GM12875 (cell line): ENCODE data around the gene CCDC154.

ENCODE experiments used
- H3K4me3 ChIP-seq: one replicate; pipeline ENCODE4 v1.5.1; 2011; ENCODE audit warnings: low read depth, low read length, control low read depth
- TF ChIP-seq, protein P1 (sequence below): IDR thresholded peaks from 2 replicates; pipeline ENCODE4 v1.5.1; 2011; ENCODE audit warnings: low read depth, mild to moderate bottlenecking, control low read depth, inconsistent platforms, low read length, moderate library complexity, borderline replicate concordance; ENCODE audit not compliant: insufficient read depth

The CCDC154 gene

DNA sequence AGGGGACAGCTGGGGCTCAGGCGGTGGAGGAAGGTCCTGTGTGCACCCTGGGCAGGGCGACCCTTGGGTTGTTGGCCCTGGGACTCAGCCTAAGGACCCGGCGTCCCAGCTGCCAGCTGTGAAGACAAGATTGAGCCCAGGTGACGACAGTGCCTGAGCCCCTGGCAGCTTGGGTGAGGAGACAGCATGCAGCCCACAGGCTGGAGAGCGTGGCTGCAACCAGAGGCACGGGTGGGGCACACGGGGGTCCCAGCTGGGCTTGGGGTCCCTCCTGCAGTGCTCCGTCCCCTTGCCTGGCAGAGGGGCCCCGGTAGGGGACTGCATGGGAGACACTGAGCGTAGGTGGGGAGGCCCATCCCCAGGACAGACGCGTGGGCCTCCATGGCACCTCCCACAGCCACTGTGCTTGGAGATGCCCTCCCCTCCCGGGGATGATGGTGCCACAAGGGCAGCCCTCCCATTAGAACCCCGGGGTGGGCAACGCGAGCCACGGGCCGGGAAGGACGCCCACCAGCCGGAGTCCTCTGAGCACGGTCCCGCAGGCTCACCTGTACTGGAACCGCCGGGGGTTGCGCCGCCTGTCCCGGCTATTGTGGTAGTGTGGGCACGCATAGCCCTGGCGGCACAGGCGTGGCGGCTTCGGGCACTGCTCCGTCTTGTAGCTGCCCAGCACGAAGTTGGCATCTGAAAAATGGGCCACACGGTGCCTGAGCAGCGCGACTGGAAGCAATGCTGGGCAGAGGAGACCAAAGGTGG is 45.4 kb downstream of the CCDC154 start:
- no peak overlapping the region for H3K4me3 ChIP-seq
- TF ChIP-seq, protein P1, sequence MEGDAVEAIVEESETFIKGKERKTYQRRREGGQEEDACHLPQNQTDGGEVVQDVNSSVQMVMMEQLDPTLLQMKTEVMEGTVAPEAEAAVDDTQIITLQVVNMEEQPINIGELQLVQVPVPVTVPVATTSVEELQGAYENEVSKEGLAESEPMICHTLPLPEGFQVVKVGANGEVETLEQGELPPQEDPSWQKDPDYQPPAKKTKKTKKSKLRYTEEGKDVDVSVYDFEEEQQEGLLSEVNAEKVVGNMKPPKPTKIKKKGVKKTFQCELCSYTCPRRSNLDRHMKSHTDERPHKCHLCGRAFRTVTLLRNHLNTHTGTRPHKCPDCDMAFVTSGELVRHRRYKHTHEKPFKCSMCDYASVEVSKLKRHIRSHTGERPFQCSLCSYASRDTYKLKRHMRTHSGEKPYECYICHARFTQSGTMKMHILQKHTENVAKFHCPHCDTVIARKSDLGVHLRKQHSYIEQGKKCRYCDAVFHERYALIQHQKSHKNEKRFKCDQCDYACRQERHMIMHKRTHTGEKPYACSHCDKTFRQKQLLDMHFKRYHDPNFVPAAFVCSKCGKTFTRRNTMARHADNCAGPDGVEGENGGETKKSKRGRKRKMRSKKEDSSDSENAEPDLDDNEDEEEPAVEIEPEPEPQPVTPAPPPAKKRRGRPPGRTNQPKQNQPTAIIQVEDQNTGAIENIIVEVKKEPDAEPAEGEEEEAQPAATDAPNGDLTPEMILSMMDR: no peak

DNA sequence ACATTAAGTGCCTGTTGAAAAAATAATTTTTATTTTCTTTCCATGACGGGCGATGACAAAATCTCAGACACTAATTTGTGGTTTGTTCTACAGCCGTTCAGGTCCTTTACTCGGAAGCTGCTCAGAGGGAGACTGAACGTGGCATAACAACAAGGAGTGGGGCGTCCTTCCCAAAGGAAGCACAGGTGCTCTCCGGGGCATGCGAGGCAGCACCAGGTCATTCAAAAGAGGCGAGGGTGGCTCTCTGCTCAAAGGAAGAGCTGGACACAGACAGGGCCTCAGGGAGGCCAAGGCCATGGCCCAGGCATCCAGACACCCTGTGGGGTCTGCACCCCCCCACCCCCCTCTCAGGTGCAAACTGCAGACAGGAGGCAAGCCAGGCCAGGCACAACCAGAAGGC is 46.0 kb downstream of the CCDC154 start:
- TF ChIP-seq, protein P1: no peak
- H3K4me3 ChIP-seq: no peak overlapping the region

DNA sequence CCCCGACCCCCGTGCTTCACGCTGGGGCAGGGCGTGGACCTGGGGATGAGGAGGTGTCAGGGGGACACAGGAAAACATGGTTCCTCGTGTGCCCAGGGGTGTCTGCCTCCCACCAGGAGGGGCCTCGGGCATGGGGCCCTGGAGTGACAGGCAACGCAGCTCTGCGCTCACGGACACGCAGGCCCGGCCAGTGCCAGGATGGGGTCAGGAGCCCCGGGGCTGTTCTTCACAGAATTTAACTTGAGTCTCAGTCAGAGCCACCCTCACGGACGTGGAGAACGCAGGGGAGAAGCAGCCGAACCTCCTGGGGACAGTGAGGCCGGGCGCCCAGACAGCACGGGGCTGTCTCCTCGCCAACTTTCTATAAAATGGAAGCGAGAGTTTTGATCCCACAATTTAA is 46.6 kb downstream of the CCDC154 start:
- H3K4me3 ChIP-seq: no peak overlapping the region
- TF ChIP-seq, protein P1: no peak

DNA sequence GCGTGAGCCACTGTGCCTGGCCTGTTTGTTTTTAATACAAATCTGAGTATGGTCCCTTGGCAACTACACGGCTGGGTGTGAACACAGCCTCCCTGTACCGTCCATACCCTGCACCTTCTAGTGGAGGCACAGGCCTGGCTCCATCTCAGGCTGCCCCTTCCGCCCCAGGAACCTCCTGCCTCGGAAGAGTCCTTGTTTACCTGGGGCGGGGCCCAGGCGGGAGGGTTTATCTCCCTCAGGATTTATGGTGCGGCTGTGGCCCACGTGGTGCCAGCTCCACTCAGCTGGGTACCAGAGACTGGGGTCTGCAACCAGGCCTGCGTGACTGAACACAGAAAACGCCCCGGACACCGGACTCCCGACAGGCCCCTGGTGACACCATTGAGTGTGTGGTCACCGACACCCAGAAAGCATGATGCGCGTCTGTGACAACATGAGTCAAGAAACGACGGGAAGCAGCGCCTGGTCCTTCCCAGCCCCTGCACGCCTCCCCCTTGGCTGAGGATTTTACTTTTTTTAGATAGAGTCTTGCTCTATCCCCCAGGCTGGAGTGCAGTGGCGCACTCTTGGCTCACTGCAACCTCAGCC is 48.8 kb downstream of the CCDC154 start:
- no peak overlapping the region for H3K4me3 ChIP-seq
- TF ChIP-seq, protein P1: no peak

DNA sequence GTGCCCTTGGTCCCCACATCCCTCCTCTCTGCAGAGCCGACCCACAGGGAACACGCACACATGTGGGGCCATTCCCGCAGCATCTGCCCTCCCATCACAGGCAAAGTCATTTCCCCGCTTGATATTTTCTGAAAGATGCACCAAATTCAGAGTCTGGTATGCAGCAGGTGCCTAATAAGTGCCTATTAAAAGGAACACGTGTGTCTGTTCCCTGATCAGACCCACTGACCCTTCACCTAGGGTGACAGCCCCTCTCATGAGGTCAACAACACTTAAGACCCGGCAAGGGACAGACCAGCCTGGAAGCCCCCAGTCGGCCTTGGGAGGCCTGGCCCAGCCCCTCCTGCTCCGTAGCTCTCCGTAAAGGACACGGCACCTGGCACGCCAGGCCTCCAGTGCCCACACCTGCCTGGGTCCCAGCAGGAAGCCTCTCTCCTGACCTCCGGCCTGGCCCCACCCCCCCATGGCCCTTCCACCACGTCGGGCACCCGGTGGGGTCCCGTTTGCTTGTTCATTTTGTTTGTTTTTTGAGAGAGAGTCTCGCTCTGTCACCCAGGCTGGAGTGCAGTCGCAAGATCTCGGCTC is 49.9 kb downstream of the CCDC154 start:
- no peak overlapping the region for H3K4me3 ChIP-seq
- TF ChIP-seq, protein P1: no peak

DNA sequence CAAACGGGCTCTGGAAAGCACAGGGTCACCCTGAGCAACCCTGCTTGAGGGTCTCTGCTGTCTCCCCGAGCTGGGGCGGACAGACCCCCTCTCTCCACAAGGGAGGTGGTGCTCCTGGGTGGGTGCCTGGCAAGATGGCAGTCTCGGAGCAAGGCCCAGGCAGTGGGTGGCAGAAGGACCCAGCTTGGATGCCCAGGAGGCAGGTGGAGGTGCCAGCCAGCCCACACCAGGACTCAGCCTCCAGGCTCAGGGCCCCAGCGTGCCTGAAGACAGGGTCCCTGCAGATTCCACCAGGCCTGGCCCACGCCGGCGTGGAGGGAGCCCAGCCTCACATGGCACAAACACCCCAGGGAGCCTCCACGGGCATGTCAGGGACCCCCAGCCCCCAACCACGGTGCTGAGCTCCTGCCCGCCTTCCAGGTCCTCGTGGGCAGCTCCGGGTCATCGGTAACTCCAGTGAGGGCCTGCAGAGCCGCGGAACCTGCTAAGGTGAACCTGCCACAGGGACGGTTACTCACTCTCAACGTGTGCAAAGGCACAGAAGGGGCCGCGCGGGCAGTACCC is 50.7 kb downstream of the CCDC154 start:
- TF ChIP-seq, protein P1: no peak
- H3K4me3 ChIP-seq: no peak overlapping the region
